ENCODE results near the gene GOLPH3. TPM values are rescaled to one million over a fixed set of nuclear protein-coding genes. Genes with fewer than 3 reads are reported as not detected.
"Not testable (repeated sequence)": the region's sequence is repeated elsewhere in the genome, so short reads cannot be mapped to it uniquely, and the experiment has no call there.

The GOLPH3 gene
- total RNA-seq, 2 donors from 2014 or later: 59.1 to 61.9 TPM

GRCh38 chr5:32195265-32195664 is 21.1 kb upstream of the GOLPH3 start:
- no peak for ATAC-seq
- Mint-ChIP-seq H3K27ac (no peak overlapping the region), H3K36me3 (ENCODE audit: low read depth) (peaks cover 3% of the 10 kb centered on the region), H3K27me3 (peaks cover 33% of the 10 kb centered on the region), H3K4me3 (no peak overlapping the region), H3K4me1 (no peaks in the 10 kb centered on the region)
- no peaks in the 10 kb centered on the region for H3K9me3 ChIP-seq (ENCODE audit: control insufficient read depth, low read length, poor library complexity, severe bottlenecking)
- DNase-seq: no peak

- no peak for DNase-seq
- Mint-ChIP-seq H3K27ac (no peak overlapping the region), H3K4me3 (no peak overlapping the region), H3K4me1 (no peaks in the 10 kb centered on the region), H3K27me3 (peaks cover 27% of the 10 kb centered on the region), H3K36me3 (ENCODE audit: low read depth) (peaks cover 3% of the 10 kb centered on the region)
- no peak for ATAC-seq
- H3K9me3 ChIP-seq (ENCODE audit: control insufficient read depth, low read length, poor library complexity, severe bottlenecking): no peaks in the 10 kb centered on the region
Measured at GRCh38 chr5:32193591-32193990, 19.5 kb upstream of the GOLPH3 start.

GRCh38 chr5:32190095-32190494 is 16.0 kb upstream of the GOLPH3 start:
- no peak for DNase-seq
- no peak for ATAC-seq
- H3K36me3 Mint-ChIP-seq (ENCODE audit: low read depth): peaks cover 3% of the 10 kb centered on the region
- H3K27ac Mint-ChIP-seq: no peak overlapping the region
- no peaks in the 10 kb centered on the region for H3K4me1 Mint-ChIP-seq
- H3K9me3 ChIP-seq (ENCODE audit: control insufficient read depth, low read length, poor library complexity, severe bottlenecking): no peaks in the 10 kb centered on the region
- no peak overlapping the region for H3K4me3 Mint-ChIP-seq
- H3K27me3 Mint-ChIP-seq: peaks cover 20% of the 10 kb centered on the region

- no peaks in the 10 kb centered on the region for H3K4me1 Mint-ChIP-seq
- H3K36me3 Mint-ChIP-seq (ENCODE audit: low read depth): no peaks in the 10 kb centered on the region
- no peaks in the 10 kb centered on the region for H3K9me3 ChIP-seq (ENCODE audit: control insufficient read depth, low read length, poor library complexity, severe bottlenecking)
- no peak overlapping the region for H3K4me3 Mint-ChIP-seq
- peaks cover 5% of the 10 kb centered on the region for H3K27me3 Mint-ChIP-seq
- DNase-seq (no peak), ATAC-seq (no peak)
- no peak overlapping the region for H3K27ac Mint-ChIP-seq
Measured at GRCh38 chr5:32187675-32188074, 13.6 kb upstream of the GOLPH3 start.

- Mint-ChIP-seq H3K27ac (no peak overlapping the region), H3K36me3 (ENCODE audit: low read depth) (peaks cover 3% of the 10 kb centered on the region), H3K27me3 (peaks cover 9% of the 10 kb centered on the region), H3K4me1 (peaks cover 2% of the 10 kb centered on the region), H3K4me3 (no peak overlapping the region)
- no peak for DNase-seq
- ATAC-seq: no peak
- no peaks in the 10 kb centered on the region for H3K9me3 ChIP-seq (ENCODE audit: control insufficient read depth, low read length, poor library complexity, severe bottlenecking)
Measured at GRCh38 chr5:32182463-32183063, 8.4 kb upstream of the GOLPH3 start.

GRCh38 chr5:32173267-32174010 is 680 bp downstream of the GOLPH3 start:
- H3K27me3 Mint-ChIP-seq: peaks cover 4% of the 10 kb centered on the region
- peaks cover under 1% of the 10 kb centered on the region for H3K36me3 Mint-ChIP-seq (ENCODE audit: low read depth)
- H3K4me3 Mint-ChIP-seq: peak overlapping the region; percentile 99
- DNase-seq (peak; percentile 15 to 34 (median 23)), ATAC-seq (peak; percentile 26)
- no peaks in the 10 kb centered on the region for H3K9me3 ChIP-seq (ENCODE audit: control insufficient read depth, low read length, poor library complexity, severe bottlenecking)
- H3K27ac Mint-ChIP-seq: peak overlapping the region; percentile 98
- peaks cover 22% of the 10 kb centered on the region for H3K4me1 Mint-ChIP-seq

GRCh38 chr5:32172923-32173266 is 1.2 kb downstream of the GOLPH3 start:
- H3K4me1 Mint-ChIP-seq: peaks cover 22% of the 10 kb centered on the region
- H3K27me3 Mint-ChIP-seq: no peaks in the 10 kb centered on the region
- peak overlapping the region; percentile 98 for H3K27ac Mint-ChIP-seq
- DNase-seq (no peak), ATAC-seq (no peak)
- no peaks in the 10 kb centered on the region for H3K9me3 ChIP-seq (ENCODE audit: control insufficient read depth, low read length, poor library complexity, severe bottlenecking)
- peaks cover 3% of the 10 kb centered on the region for H3K36me3 Mint-ChIP-seq (ENCODE audit: low read depth)
- peak overlapping the region; percentile 99 for H3K4me3 Mint-ChIP-seq

- H3K4me1 Mint-ChIP-seq: peaks cover 19% of the 10 kb centered on the region
- not testable (repeated sequence) for H3K27me3 Mint-ChIP-seq
Measured at GRCh38 chr5:32172186-32172911, 1.8 kb downstream of the GOLPH3 start.

GRCh38 chr5:32170303-32171151 is 3.6 kb downstream of the GOLPH3 start:
- ATAC-seq: no peak
- no peaks in the 10 kb centered on the region for H3K9me3 ChIP-seq (ENCODE audit: control insufficient read depth, low read length, poor library complexity, severe bottlenecking)
- Mint-ChIP-seq H3K27me3 (no peaks in the 10 kb centered on the region), H3K36me3 (ENCODE audit: low read depth) (peaks cover 3% of the 10 kb centered on the region), H3K4me3 (no peak overlapping the region), H3K27ac (peak overlapping the region; percentile 98), H3K4me1 (peaks cover 19% of the 10 kb centered on the region)
- DNase-seq: no peak

More at GRCh38 chr5:32172186-32172911, 1.8 kb downstream of the GOLPH3 start:
- H3K4me3 Mint-ChIP-seq: peak overlapping the region; percentile 99
- H3K9me3 ChIP-seq (ENCODE audit: control insufficient read depth, low read length, poor library complexity, severe bottlenecking); ATAC-seq; H3K36me3 Mint-ChIP-seq (ENCODE audit: low read depth); DNase-seq: not testable (repeated sequence)
- peak overlapping the region; percentile 98 for H3K27ac Mint-ChIP-seq

GRCh38 chr5:32168460-32169033 is 5.6 kb downstream of the GOLPH3 start:
- ATAC-seq (no peak), DNase-seq (no peak)
- Mint-ChIP-seq H3K4me1 (peaks cover 22% of the 10 kb centered on the region), H3K27ac (peak overlapping the region; percentile 11), H3K27me3 (no peaks in the 10 kb centered on the region), H3K36me3 (ENCODE audit: low read depth) (peaks cover 3% of the 10 kb centered on the region), H3K4me3 (no peak overlapping the region)
- no peaks in the 10 kb centered on the region for H3K9me3 ChIP-seq (ENCODE audit: control insufficient read depth, low read length, poor library complexity, severe bottlenecking)

GRCh38 chr5:32165597-32165996 is 8.5 kb downstream of the GOLPH3 start:
- Mint-ChIP-seq H3K36me3 (ENCODE audit: low read depth) (peaks cover 3% of the 10 kb centered on the region), H3K27me3 (no peaks in the 10 kb centered on the region), H3K27ac (peak overlapping the region; percentile 27), H3K4me1 (peaks cover 26% of the 10 kb centered on the region), H3K4me3 (no peak overlapping the region)
- no peaks in the 10 kb centered on the region for H3K9me3 ChIP-seq (ENCODE audit: control insufficient read depth, low read length, poor library complexity, severe bottlenecking)
- DNase-seq: no peak
- ATAC-seq: no peak

GRCh38 chr5:32163785-32164184 is 10.3 kb downstream of the GOLPH3 start:
- peak overlapping the region; percentile 55 for H3K4me3 Mint-ChIP-seq
- H3K4me1 Mint-ChIP-seq: peaks cover 21% of the 10 kb centered on the region
- ATAC-seq (no peak), DNase-seq (no peak)
- no peak overlapping the region for H3K27ac Mint-ChIP-seq
- peaks cover 3% of the 10 kb centered on the region for H3K36me3 Mint-ChIP-seq (ENCODE audit: low read depth)
- H3K9me3 ChIP-seq (ENCODE audit: control insufficient read depth, low read length, poor library complexity, severe bottlenecking): no peaks in the 10 kb centered on the region
- H3K27me3 Mint-ChIP-seq: no peaks in the 10 kb centered on the region
